ENCODE results near the gene FAM174C. TPM values are rescaled to one million over a fixed set of nuclear protein-coding genes. Genes with fewer than 3 reads are reported as not detected.

The FAM174C gene
- total and polyA plus RNA-seq, 12 donors: 8.2 to 70.2 (median 13.4) TPM

DNA sequence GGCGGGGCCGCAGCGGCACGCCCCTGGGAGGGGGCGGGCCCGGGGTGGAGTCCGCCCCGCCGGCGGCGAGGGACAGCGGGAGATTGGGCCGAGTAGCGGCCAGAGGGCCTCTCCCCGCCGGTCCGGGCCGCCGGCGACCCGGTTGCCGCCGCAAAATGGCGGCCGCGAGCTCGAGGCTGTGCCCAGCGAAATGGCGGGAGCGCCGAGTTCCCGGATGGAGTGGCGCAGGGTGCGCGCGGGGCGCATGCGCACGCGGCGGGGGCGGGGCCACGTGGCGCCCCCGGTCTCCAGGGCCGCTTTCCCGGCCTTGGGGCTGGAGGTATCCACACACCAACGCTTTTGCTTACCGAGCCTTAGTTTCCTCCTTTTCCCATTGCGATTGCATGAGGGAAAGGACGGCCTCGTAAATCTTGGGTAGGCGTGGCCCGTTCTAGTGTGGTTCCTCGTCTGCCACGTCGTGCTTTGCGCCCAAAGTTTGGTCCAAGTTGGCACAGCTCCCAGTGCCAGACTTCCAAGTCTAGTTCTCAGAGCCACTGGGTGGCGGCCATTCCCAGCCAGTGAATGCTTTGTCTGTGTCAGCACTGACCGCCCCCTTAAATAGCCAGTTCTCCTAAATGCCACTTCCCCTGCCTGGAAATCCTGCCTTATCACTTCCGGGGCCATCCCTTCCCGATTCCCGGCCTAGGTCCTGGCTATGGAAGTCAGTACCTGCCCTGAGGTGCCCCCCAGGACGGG is 5.7 kb upstream of the FAM174C start:
- H3K9me3 ChIP-seq: no peaks in the 10 kb centered on the region
- H3K36me3 ChIP-seq: peaks cover 0 to 44% (median 41%) of the 10 kb centered on the region in 9 donors
- WGBS, 2 donors: 0 to 1% methylated on average over 61 to 64 of the region's 64 CpGs
- ATAC-seq: peak; percentile 1 to 40 (median 20)
- peak overlapping the region; percentile 91 to 100 (median 98) for H3K27ac ChIP-seq
- H3K4me3 ChIP-seq: peak overlapping the region; percentile 57 to 98 (median 70)
- peak in 2 of 9 donors; percentile 16 to 26 for TF ChIP-seq CTCF (IDR thresholded peaks at IDR 0.05)
- peak; percentile 87 to 89 for DNase-seq
- intact Hi-C loops (cut with DNase I): loop anchor here in 5 of 10 donors (2.0 to 10.0 kb wide), 4 partner anchors 59 to 235 kb away; partner anchors contain the start of genes DAZAP1 (in 3 of the 5) and GAMT (in 3 of the 5)
- H3K27me3 ChIP-seq: no peaks in the 10 kb centered on the region
- peaks cover 62 to 91% (median 89%) of the 10 kb centered on the region in 9 donors for H3K4me1 ChIP-seq

DNA sequence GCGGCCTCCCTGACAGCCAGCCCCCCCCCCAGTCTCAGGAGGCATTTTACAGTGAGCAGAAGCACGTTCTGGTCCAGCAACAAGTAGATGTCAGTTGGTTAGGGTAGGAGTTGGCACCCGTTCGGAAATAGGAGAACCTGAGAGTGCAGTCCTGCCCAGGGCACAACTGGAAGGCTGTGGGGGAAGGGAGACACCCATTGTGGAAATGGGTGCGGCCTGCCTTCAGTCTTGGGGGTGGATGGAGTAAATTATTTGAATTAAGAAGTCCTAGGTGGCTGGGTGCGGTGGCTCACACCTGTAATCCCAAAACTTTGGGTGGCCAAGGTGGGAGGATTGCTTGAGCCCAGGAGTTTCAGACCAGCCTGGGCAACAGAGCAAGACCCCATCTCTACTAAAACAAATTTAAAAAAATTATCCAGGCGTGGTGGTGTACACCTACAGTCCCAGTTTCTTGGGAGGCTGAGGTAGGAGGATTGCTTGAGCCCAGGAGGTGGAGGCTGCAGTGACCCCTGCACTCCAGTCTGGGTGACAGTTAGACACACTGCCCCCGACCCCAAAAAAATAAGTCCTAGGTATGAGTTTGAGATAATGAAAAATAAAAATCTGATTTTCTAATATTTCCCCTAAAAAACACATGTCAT is 5.0 kb upstream of the FAM174C start:
- TF ChIP-seq CTCF (IDR thresholded peaks at IDR 0.05): no peak
- no peaks in the 10 kb centered on the region for H3K9me3 ChIP-seq
- peak overlapping the region; percentile 57 to 98 (median 70) for H3K4me3 ChIP-seq
- no peak for ATAC-seq
- no peaks in the 10 kb centered on the region for H3K27me3 ChIP-seq
- intact Hi-C loops (cut with DNase I): loop anchor here in 4 of 10 donors (10.0 kb wide), 3 partner anchors 134 to 234 kb away; partner anchors contain the start of genes DAZAP1 (in 3 of the 4) and GAMT (in 3 of the 4)
- DNase-seq: no peak
- peak overlapping the region; percentile 91 to 100 (median 98) for H3K27ac ChIP-seq
- peaks cover 64 to 91% (median 88%) of the 10 kb centered on the region in 9 donors for H3K4me1 ChIP-seq
- H3K36me3 ChIP-seq: peaks cover 0 to 50% (median 45%) of the 10 kb centered on the region in 9 donors
- WGBS, 2 donors: 23 to 25% methylated on average over 8 of the region's 8 CpGs

DNA sequence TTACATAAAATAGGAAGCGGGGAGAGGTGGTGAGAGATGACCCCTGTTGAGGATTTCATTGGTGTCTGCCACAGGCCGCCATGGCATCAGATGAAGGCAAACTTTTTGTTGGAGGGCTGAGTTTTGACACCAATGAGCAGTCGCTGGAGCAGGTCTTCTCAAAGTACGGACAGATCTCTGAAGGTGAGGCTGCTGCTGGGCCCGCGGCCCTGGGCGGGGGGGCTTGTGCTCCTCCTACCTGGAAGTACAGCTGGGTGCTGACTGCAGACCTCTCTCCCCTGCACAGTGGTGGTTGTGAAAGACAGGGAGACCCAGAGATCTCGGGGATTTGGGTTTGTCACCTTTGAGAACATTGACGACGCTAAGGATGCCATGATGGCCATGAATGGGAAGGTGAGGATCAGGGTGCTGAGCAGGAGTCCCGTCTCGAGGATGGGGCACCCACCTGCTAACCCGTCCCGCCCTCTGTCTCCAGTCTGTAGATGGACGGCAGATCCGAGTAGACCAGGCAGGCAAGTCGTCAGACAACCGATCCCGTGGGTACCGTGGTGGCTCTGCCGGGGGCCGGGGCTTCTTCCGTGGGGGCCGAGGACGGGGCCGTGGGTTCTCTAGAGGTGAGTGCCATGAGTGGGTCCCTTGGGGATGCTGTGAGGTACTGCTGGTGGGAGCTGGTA is 4.3 kb upstream of the FAM174C start:
- intact Hi-C loops (cut with DNase I): loop anchor here in 4 of 10 donors (10.0 kb wide), 3 partner anchors 134 to 234 kb away; partner anchors contain the start of genes DAZAP1 (in 3 of the 4) and GAMT (in 3 of the 4)
- WGBS, 2 donors: 51 to 58% methylated on average over 26 of the region's 26 CpGs
- no peak for DNase-seq
- TF ChIP-seq CTCF (IDR thresholded peaks at IDR 0.05): no peak
- peak overlapping the region in 9 of 10 donors; percentile 91 to 100 (median 98) for H3K27ac ChIP-seq
- H3K27me3 ChIP-seq: no peaks in the 10 kb centered on the region
- ATAC-seq: no peak
- peak overlapping the region; percentile 57 to 98 (median 70) for H3K4me3 ChIP-seq
- no peaks in the 10 kb centered on the region for H3K9me3 ChIP-seq
- H3K4me1 ChIP-seq: peaks cover 57 to 86% (median 82%) of the 10 kb centered on the region in 9 donors
- H3K36me3 ChIP-seq: peaks cover 0 to 50% (median 45%) of the 10 kb centered on the region in 9 donors
